Measurements from ENCODE around the gene SENP3.
A peak's percentile ranks its signal among the peaks of the same experiment; 100 is the strongest.

SENP3 gene

GRCh38 chr17:7561589-7562207 lies at the start of gene SENP3:
Gene SENP3, plus strand, starts transcription at chr17:7561919. Its CDS starts 1,158 bp downstream, at chr17:7563077.
- intact Hi-C loops (cut with DNase I; ENCODE audit: low total_unique reads) = loop anchor here (1.0 to 10.0 kb wide), 5 partner anchors 47 to 307 kb away; partner anchors contain the start of genes CTDNEP1, ELP5, FGF11 and KCTD11
- no peak for TF ChIP-seq CTCF (IDR thresholded peaks at IDR 0.05)
- Histone ChIP-seq H3K4me1 (peaks cover 0 to 76% (median 62%) of the 10 kb centered on the region in 4 donors), H3K36me3 (peaks cover 27 to 39% (median 29%) of the 10 kb centered on the region in 3 donors), H3K4me3 (peak within 1 kb of the TSS; percentile 86 to 99), H3K9me3 (no peaks in the 10 kb centered on the region), H3K27me3 (no peaks in the 10 kb centered on the region), H3K27ac (peak within 1 kb of the TSS; percentile 95 to 96)
- DNase-seq = peak; percentile 86 to 93

GRCh38 chr17:7512105-7512504 lies 49.6 kb upstream of the SENP3 start:
- Histone ChIP-seq H3K27me3 (no peaks in the 10 kb centered on the region), H3K4me1 (no peaks in the 10 kb centered on the region), H3K27ac (no peak overlapping the region), H3K36me3 (peaks cover 64 to 75% (median 71%) of the 10 kb centered on the region in 3 donors), H3K4me3 (no peak overlapping the region), H3K9me3 (no peaks in the 10 kb centered on the region)
- DNase-seq = no peak
- no peak for TF ChIP-seq CTCF (IDR thresholded peaks at IDR 0.05)
- intact Hi-C loops (cut with DNase I; ENCODE audit: low total_unique reads) = no loop called here

GRCh38 chr17:7512824-7513540 lies 48.7 kb upstream of the SENP3 start:
- Histone ChIP-seq H3K27ac (no peak overlapping the region), H3K4me1 (no peaks in the 10 kb centered on the region), H3K4me3 (no peak overlapping the region), H3K36me3 (peaks cover 58 to 67% (median 64%) of the 10 kb centered on the region in 3 donors), H3K9me3 (no peaks in the 10 kb centered on the region), H3K27me3 (no peaks in the 10 kb centered on the region)
- TF ChIP-seq CTCF (IDR thresholded peaks at IDR 0.05) = no peak
- intact Hi-C loops (cut with DNase I; ENCODE audit: low total_unique reads) = no loop called here
- no peak for DNase-seq

- DNase-seq = no peak
- Histone ChIP-seq H3K27me3 (no peaks in the 10 kb centered on the region), H3K36me3 (peaks cover 49 to 57% (median 54%) of the 10 kb centered on the region in 3 donors), H3K4me1 (no peaks in the 10 kb centered on the region), H3K4me3 (no peak overlapping the region), H3K27ac (no peak overlapping the region), H3K9me3 (no peaks in the 10 kb centered on the region)
- no peak for TF ChIP-seq CTCF (IDR thresholded peaks at IDR 0.05)
- intact Hi-C loops (cut with DNase I; ENCODE audit: low total_unique reads) = loop anchor here (1.0 kb wide), 1 partner anchor 47 kb away; the partner anchor contains the start of gene SENP3
These were observed 47.8 kb upstream of the SENP3 start for GRCh38 chr17:7513850-7514419.

- no peaks in the 10 kb centered on the region for H3K27me3 ChIP-seq
- H3K27ac ChIP-seq = no peak overlapping the region
- TF ChIP-seq CTCF (IDR thresholded peaks at IDR 0.05) = no peak
- intact Hi-C loops (cut with DNase I; ENCODE audit: low total_unique reads) = no loop called here
- H3K9me3 ChIP-seq = no peaks in the 10 kb centered on the region
- H3K36me3 ChIP-seq = peaks cover 33 to 36% (median 35%) of the 10 kb centered on the region in 3 donors
- no peak for DNase-seq
- H3K4me3 ChIP-seq = no peak overlapping the region
- H3K4me1 ChIP-seq = no peaks in the 10 kb centered on the region
These were observed 45.7 kb upstream of the SENP3 start for GRCh38 chr17:7515911-7516610.

Data from tibial artery (tissue), 4 donors.